ENCODE data around the gene AGPAT3.

AGPAT3 gene

GRCh38 chr21:43958364-43959158 lies 93.5 kb downstream of the AGPAT3 start:
- no peak for DNase-seq

DNA sequence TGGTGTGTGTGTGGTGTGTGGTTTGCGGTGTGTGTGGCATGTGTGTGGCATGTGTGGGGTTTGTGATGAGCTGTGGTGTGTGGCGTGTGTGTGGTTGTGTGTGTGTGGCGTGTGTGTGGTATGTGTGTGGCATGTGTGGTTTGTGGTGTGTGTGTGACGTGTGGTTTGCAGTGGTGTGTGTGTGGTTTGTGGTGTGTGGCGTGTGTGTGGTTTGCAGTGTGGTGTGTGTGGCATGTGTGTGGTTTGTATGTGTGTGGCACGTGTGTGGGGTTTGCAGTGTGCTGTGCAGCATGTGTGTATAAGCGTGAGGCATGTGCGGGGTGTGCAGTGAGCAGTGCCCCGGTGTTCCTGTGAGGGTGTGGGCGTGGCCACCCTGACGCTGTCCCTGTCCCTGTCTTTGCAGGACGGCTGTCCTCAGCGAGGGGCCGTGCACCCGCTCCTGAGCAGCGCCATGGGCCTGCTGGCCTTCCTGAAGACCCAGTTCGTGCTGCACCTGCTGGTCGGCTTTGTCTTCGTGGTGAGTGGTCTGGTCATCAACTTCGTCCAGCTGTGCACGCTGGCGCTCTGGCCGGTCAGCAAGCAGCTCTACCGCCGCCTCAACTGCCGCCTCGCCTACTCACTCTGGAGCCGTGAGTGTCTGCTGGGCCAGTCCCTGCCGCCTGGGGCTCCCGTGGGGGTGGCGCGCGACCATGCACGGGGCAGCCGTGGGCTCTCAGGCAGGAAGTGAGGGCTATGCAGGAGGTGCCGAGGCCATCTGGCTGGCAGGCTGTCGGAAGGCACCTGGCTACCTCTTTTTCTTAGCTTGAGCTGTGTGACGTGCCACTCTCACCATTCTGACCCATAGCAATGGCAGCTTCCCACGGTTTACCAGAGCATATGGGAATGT lies 94.5 kb downstream of the AGPAT3 start:
- DNase-seq = no peak

GRCh38 chr21:43961382-43961909 lies 96.4 kb downstream of the AGPAT3 start:
- DNase-seq = no peak

- no peak for DNase-seq
Observed at GRCh38 chr21:43965911-43966585, 101.0 kb downstream of the AGPAT3 start.

DNA sequence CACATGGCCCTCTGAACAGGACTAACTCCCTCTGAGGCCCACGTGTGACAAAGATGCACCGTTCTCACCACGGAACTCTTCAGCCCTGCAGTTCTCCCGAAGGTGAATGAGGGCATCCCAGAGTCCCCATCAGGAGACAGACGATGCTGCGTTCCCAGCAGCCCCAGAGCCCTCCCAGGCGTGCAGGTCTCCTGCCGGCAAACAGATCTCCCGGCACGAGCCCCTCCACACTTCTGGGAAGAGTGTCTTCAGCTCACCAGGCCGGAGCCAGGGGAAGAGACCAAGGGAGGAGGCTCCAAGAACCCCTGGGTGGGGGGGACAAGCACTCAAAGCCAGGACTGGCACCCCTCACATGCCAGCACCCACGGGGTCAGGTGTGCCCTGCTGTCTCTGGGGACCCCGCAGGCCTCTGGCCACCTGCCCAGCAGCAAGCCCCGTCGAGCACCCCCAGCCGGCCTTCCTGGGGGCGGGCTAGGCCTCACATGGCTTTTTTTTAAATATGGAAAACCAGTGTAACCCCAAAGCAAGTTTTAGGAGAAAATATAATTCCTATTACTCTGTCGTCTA lies 102.0 kb downstream of the AGPAT3 start:
- DNase-seq = no peak

DNA sequence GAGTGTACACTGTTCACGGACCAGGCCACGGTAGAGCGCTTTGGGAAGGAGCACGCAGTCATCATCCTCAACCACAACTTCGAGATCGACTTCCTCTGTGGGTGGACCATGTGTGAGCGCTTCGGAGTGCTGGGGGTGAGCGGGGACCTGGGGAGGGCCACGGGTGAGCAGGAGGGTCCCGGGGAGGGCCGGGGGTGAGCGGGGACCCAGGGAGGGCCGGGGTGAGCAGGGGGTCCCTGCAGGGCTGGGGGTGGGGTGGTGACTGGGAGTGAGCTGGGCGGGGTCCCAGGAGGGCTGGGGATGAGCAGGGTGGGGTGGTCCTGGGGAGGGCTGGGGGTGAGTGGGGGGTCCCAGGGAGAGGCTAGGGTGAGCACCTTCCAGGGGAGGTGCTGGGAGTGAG lies 103.0 kb downstream of the AGPAT3 start:
- no peak for DNase-seq

DNA sequence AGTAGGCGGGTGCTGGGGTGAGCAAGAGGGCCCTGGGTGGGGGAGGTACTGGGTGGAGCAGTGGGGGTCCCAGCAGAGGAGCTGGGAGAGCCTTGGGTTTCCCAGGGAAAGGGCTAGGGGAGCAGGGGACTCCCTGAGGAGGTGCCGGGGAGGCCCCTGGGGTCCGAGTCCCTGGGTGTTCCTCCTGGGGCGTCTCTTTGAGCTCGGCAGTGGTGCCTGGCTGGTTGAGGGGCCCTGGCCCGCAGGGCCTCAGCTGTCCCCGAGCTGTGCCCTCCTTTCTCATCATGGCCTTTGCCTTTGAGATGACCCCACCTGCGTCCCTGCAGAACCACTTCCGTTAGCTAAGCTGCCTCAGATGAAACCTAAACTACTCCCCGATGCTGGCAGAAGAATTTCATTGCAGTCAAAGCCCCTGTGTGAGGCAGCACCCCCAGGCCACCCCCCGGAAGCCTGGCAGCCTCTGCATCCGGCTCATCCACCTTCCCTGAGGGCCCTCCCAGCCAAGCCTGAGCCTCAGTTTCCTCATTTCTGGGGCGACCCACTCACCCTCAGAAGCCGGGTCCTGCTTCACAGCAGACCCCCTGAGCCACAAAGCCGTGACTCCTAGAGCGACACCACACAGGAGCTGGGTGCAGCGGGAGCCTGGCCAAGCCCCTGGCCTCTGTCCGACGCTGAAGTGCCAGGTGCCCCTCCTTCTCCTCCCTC lies 103.5 kb downstream of the AGPAT3 start:
- no peak for DNase-seq

- DNase-seq = no peak
Observed at GRCh38 chr21:43969115-43969444, 104.1 kb downstream of the AGPAT3 start.

DNA sequence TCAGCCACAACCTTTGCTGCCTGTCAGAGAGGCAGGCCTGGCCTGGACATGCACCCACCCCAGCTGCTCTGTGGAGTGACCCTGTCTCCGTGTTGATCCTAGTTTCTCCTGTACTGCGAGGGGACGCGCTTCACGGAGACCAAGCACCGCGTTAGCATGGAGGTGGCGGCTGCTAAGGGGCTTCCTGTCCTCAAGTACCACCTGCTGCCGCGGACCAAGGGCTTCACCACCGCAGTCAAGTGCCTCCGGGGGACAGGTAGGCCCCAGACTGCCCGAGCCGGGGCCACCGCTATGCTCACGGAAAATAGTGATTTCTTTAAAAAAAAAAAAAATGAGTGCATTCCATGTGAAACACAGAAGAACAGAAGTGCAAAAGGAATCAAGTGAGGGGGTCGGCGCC lies 105.5 kb downstream of the AGPAT3 start:
- DNase-seq = no peak

DNA sequence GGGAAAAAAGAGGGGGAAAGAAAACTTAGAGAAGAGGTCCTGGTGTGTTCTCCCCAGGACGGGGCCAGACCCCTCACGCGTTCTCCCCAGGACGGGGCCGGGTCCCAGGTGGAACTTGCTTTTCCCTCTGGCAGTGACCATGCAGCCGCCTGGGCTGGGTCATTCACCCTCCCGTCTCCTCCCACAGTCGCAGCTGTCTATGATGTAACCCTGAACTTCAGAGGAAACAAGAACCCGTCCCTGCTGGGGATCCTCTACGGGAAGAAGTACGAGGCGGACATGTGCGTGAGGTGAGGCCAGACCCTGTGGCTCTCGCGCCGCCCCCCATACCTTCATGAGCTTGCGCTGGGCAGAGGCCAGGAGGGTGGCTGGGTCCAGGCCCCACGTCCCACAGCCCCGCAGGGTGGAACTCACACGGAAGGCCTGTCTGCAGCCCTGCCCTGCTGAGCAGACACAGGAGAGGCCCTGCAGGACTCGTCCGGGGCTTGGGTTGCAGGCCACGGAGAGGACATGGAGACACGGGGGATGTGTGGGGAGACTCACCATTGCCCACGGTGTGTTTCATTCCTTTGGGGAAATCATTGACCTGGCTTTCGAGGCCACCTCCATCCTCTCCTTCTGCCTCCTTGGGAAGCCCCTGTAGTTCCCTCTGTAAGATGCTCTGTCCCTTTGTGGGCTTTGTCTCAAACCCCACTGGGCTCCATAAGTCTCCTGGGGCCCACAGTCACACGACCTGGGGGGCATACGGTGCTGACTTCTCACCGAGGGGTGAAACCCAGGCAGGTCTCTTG lies 106.4 kb downstream of the AGPAT3 start:
- DNase-seq = no peak

- DNase-seq = no peak
Observed at GRCh38 chr21:43971992-43972255, 106.9 kb downstream of the AGPAT3 start.

GRCh38 chr21:43972850-43973633 lies 108.0 kb downstream of the AGPAT3 start:
- no peak for DNase-seq

DNA sequence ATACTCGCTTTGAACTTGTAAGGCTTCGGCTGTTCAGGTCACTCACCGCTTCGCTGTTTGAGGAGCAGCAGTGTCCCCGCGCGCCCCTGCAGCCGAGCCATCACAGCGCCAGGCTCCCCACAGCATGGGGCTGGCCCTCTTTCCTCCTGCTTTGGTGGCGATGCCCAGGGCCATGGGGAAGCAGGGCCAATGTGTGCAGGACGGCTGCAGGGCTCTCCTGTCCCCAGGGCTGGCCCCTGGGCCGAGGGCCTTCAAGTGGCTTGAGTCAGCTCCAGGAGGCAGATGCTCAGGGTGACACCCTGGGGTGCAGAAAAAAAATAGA lies 108.6 kb downstream of the AGPAT3 start:
- no peak for DNase-seq

DNA sequence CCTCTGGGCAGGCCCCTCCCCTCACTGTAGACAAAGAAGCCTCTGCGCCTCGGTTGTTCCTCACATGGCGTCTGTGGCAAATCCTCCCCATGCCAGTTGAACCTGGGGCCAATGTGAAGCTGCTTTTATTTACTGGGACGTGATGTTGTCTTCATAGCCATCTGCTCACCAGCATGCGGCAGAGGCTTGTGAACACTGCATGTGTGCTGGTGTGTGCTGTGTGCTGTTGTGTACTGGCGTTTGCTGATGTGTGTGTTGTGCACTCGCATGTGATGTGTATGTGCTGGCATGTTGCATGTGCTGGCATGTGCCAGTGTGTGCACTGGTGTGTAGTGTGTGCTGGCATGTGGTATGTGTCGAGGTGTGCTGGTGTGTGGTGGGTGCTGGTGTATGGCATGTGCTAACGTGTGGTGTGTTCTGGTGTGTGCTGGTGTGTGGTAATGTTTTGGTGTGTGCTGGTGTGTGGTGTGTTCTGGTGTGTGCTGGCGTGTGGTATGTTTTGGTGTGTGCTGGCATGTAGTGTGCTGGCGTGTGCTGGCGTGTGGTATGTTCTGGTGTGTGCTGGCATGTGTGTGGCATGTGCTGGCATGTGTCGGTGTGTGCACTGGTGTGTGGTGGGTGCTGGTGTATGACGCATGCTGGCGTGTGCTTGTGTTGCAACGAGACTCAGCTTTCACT lies 109.9 kb downstream of the AGPAT3 start:
- no peak for DNase-seq

- DNase-seq = peak; percentile 24
Observed at GRCh38 chr21:43975469-43976098, 110.6 kb downstream of the AGPAT3 start.

DNA sequence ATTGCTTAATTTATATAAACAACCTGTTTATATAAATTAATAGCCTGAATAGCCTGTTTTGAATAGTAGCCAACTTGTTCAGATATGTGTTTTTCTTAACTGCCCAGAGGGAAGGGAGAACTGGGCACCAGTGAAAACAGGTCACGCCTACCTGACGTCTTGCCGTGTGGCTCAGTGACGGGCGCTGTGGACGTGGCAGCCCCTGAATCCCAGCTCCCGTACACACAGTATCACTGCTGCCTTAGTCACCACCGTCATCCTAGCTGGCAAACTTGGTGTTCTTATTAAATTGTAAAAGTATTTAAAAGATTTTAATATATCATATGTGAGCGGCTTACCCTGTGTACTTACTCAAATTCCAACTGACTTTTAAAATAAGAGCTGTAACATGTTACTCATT lies 111.6 kb downstream of the AGPAT3 start:
- no peak for DNase-seq

GRCh38 chr21:43978060-43978459 lies 113.0 kb downstream of the AGPAT3 start:
- DNase-seq = no peak

DNA sequence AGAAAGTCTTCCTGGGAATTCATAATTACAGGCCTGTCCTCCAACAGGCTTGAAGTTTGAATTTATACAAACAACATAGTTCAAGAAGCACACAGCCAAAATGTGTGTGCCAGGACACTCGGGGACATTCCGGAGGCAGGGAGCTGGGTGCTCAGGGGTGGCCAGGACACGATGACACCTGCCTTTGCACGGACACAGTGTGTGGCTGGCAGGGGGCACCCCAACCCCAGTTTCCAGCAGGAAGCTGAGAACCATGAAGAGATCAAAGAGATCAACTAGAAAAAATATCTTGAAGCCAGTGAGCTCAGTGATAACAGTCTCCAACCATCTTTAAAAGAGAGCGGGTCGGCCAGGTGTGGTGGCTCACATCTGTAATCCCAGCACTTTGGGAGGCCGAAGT lies 114.6 kb downstream of the AGPAT3 start:
- DNase-seq = no peak

DNA sequence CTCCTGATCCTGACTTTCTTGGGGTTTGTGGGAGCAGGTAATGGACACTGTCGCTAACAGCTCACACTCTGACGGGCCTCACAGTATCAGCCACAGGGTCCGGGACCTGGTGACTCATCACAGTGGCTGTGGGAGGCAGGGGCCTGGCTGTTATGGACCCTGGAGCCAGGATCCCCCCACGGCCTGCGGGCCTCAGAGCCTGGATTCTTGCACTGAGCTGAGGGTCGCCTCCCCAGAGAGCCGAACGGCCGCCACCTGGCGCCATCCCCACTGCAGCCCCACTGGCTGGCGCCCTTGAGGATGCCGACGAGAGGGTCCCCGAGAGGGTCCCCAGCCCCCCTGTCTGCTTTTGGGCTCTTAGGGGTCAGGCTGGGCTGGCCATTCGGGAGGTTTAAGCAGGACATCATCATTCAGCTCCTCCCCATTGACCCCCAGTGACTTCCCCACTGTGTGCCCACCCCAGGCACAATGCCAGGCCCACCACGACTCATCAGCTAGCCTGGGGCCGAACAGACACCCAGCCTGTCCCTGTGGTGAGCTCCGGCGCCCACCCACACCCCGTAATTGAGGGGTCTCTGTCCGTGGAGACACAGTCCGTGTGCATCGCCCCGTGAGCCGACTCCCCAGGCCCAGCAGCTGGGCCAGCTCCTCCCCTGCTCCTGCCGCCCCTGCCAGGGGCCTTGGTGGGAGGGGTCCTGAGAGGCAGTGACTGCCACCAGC lies 116.3 kb downstream of the AGPAT3 start:
- DNase-seq = no peak

GRCh38 chr21:43981871-43982210 lies 116.8 kb downstream of the AGPAT3 start:
- no peak for DNase-seq
